GM21447 (cell line): ENCODE data around the gene DLGAP3.

ENCODE experiments used
- ATAC-seq: cut with Tn5 transposase; IDR thresholded peaks from one replicate; pipeline ENCODE4 v1.9.1; 2021; ENCODE audit not compliant: unreplicated experiment

DLGAP3 gene

DNA sequence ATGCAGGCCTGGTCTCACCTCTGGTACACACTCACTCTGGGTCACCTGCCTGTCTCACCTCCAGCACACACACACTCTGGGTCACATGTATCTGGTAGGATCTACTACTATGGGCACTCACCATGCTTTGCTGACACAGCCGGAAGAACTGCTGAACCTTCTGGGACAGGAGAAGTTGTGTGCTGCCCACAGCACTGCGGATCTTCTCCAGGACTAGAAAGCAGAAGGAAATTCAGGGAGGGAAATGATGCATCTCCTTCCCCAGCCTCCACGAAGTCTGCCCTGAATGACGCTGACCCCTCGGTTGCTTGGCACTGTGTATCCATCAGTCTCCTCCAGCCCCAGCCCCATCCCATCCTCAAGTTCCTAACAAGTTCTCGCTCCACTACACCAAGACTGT lies 62.0 kb downstream of the DLGAP3 start:
- ATAC-seq, result no peak

DNA sequence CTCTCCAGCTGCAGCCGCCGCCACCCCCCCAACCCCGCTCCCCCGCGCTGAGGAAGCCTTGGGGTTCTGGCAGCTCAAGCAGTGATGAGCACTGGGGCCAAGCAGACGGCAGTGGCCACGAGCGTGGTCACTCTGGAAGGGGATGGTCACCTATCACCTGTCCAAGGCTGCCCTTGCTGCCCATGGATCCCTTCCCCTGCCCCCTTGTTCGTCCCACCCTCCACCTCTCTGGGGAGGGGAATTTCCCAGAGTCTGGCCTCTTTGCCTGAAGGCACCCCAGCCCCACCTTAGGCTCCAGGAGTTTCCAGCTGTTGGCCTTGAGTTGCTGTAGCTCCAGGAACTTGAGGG lies 62.7 kb downstream of the DLGAP3 start:
- no peak for ATAC-seq

DNA sequence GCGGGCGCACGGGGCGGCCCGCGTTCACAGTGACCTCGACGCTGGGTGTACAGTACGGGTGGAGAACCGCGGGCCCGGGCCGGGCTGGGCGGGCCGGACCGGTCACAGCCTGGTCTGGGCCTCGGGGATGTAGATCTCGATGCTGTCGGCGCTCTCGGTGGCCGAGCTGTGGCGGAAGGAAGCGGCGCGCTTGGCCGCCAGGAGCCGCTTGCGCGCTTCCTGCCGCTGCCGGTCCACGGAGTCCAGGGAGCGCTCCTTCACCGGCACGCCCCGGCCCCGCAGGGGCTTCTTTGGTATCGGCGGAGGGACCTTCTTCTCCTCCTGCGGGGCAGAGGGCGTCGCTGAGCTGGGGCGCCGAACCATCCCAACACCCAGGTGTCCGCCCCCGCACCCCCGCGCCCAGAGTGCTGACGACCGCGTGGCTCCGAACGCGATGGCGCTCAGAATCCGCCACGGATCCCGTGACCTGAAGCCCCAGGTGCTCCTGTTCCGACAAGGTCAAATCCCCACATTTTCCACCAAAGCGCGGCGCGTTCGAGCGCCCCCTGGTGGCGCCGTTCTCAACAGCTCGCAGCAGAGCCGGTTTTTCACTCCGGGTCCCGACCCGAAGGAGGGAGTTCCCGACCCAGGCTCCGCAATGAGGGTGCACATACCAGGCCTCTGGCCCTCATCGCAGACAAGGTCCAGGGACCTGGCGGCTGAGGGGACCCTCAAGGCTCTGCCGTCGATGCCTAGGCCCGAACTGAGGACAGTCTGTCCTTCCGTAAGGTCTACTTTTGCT lies 63.3 kb downstream of the DLGAP3 start:
- no peak for ATAC-seq

DNA sequence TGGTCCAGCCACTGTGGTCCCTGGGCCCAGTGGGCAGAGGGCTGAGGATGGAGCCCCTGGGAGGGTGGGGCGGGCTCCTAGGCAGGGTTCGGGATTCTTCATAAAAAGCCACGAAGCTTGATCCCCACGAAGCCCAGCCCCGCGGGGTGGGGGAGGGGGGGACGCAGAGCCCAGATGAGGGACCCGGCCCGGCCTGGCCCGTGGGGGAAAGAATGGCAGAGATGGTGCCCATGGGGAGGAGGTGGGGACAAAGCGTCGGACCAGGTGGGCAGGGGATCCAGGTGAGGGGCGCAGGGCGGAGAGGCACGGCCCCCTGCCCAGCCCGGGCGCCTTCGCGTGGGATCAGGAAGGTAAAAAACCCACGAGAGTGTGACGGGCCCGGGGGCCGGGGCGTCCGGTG lies 63.9 kb downstream of the DLGAP3 start:
- ATAC-seq, result no peak

DNA sequence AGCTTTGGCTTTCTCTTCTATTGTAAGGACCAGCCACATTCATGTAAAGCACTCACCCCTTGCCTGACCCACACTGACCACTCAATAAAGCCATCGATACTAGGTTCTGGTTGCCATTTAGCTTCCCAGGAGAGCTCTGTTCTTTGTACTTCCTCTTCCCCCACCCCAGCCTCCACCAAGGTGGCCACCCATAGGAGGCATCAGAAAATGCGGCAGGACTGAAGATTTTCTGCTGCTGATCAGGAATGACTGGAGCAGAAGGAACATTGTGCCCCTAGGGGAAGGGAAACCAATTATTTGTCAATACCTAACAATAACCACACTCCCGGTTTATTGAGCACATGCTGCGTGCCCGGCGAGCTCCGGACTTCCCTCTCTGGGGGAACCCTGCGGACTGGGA lies 64.7 kb downstream of the DLGAP3 start:
- no peak for ATAC-seq

DNA sequence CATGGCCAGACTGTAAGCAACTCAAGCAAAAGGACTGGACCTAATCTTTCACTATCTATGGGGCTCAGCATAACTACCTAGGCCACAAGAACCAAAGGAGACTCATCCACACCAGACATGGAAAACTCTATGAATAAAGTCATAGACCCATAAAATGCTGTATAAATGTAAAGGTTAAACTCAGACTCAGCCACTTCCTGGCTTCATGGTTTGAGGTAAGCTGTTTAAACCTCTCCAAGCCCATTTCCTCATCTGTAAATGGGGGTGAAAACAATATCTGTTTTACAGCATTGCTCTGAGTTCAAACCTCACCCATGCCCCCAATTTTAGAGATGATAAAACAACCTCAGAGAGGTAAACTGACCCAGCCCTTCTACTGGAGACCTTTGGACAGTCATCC lies 65.9 kb downstream of the DLGAP3 start:
- no peak for ATAC-seq

DNA sequence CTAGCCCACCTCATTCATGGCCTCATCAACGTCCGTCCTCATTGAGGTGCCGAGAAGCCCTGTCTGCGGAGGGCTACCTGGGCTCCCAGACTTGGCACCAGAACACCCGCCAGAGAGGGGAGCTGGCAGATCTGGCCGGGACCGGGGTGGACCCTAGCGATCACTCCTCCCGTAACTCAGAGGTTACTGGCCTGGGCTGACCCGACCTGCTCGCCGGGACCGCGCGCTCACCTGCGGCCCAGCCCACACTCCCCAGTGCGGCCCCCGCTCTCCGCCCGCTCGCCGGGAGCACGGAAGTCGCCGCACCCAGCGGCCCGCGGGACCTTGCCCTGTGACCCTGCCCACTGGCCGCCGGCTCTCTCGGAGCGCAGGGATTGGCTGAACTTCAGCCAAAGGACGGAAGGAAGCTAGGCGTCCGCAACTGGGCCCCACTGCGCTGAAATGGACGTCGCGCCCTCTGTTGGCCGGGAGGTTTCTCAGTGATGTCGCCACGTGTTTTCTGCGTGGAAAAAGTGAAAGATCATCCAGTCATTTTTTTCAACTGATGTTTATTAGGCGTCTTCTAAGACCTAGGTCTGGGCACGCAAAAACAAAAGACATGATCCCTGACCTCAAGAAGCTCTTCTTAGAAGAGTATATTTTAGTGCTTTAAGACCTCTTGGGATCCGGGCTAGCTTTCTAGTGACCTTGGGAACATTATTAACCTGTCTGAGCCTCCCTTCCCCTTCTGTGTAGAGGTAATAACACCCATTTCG lies 69.8 kb downstream of the DLGAP3 start, which contains the start of gene SMIM12:
TSS of gene SMIM12 (minus strand) at position 304 of the 755 bp plus-strand sequence. CDS start 3,772 bp downstream, outside the sequence.
- ATAC-seq, result peak; percentile 95

DNA sequence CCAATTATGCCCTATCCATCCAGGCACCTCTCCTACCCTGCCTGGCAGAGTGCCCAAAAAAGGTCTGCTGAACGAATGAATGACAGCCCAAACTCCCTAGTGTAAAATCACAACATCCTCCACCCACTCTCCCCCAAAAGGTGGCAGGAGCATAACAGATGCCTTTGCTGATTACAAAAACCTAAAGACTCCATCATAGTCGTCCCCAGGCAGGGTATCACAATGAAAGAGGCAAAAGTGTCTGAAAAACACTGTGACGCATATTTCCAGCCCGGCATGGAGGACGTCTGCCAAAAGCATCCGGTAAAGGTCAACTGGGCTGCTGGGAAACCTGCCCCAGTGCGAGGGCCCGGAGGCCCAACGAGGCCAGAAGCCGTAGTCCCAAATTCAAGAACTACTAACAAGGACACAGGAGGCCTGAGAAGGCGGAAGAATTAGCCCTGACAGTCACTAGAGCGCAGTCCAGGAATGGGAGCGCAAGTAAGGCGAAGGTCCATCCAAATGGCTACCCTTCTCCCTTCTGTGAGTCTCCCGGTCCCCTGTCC lies 70.5 kb downstream of the DLGAP3 start:
- no peak for ATAC-seq

DNA sequence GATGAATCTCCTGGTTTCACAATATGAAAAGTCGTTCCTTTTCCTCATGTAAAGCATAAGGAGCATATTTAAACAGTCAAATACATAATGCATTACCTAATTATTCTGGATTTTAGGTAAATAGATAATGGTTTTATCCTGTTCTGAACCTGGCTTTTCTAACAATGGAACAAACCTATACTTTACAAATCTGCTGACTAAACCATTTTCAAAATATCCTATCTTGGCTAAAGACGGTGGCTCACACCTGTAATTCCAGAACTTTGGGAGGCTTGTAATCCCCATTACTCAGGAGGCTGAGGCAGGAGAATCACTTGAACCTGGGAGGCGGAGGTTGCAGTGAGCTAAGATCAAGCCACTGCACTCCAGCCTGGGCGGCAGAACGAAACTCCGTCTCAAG lies 72.8 kb downstream of the DLGAP3 start:
- no peak for ATAC-seq

DNA sequence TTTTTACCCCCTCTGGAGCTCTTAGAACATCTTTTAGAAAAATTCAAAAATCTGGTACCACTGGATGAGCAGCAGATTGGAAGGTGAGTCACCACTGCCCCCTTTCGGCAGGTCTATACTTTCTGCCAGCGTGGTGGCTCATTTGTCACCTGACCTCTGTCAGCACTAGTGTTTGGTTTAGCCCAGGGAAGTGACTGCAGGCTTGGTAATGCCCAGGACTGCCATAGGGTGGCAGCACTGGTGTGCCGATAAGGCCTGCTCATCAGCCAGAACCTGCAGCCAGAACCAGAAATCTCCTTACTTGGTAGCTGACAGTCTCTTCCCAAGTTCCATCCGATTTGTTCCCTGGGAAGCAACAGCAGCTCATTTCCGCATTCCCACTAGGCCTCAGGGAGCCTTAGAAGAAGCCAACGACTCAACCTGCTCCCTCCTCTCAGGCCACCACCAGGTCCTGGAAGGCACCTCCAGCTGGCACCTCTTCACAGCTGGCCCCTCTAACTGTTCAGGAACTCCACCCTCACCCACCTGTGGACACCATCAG lies 76.7 kb downstream of the DLGAP3 start:
- peak; percentile 92 for ATAC-seq

DNA sequence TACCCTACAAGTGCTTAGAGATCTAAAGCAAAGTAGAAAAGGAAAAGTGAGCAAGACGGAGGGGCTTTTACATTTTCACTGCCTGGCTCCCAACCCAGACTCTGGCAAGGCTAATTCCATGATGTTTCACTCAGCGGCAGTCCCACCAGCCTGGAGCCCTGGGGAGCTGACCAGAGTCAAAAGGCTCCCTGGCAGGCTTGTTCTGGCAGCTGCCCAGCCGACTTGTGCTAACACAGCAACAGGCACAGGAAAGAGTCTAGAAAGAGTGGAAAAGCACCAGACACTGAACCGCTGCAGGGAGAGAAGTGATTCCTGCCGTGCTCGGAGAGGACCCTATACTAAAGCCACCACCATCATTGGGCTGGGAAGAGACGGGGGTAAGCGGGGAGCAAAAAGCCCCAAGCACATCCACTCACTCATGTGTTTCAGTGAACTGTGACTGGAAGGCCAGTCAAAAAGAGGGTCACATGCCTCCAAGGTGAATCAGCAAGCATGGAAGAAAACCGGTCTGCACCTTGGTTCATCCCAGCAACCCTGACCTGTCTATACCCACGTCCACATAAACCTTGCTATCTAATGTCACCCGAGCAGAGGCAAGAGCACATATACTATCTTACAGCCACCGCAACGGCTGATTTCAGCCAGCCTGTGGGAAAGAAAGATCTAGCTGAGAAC lies 77.9 kb downstream of the DLGAP3 start:
- ATAC-seq, result no peak

DNA sequence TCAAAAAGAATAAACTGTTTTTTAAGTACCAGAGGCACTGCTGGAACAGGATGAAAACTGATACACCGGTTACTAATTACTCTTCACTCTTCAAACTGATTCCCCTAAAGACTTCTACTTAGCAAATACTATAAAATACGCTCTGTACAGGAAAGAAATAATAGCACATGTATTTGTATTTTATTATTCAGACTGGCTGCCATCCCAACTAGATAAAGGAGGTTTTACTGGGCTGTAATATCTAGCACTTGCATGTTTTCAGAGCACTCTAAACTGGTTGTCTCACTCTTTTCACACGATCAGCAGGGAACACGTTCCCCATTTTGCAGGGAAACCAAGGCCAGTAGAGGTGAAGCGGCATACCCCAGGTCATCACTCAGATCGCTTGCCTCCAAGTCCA lies 79.1 kb downstream of the DLGAP3 start:
- ATAC-seq, result no peak

DNA sequence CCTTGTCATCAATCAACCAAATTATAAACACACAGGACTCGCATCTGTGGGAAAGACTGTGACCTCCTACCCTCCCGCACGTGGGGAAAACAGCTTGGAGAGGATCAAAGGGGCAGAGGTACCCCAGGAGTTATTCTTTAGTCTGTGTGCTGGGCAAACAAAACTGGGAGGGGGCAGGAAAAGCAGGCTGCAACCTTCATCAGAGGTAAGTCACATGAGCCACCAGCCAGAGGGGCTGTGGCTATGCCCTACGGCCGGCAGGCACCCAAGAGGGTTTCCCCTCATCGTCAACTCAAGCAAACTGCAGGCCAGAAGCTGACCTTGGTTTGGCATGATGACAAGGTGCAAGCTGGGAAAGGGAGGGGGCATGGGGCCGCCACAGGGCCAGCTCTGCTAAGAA lies 82.4 kb downstream of the DLGAP3 start:
- no peak for ATAC-seq

DNA sequence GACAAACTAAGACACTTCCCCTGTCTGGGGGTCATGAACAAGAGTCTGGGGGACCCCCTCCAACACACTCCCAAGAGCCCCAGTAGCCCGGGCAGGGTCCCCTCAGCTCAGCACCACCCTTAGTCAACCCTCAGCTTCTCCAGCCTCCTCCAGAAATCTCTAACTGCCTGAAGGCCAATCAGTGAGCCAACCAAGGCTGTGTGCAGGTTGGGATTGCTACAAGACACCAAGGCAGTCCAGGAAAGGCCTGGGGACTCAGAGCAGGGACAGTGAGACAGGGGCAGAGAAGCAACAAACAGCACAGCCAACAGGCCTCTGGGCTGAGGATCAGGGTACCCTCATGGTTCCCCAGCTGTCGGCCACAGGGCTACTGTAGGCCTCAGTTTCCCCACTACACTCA lies 83.2 kb downstream of the DLGAP3 start:
- no peak for ATAC-seq

DNA sequence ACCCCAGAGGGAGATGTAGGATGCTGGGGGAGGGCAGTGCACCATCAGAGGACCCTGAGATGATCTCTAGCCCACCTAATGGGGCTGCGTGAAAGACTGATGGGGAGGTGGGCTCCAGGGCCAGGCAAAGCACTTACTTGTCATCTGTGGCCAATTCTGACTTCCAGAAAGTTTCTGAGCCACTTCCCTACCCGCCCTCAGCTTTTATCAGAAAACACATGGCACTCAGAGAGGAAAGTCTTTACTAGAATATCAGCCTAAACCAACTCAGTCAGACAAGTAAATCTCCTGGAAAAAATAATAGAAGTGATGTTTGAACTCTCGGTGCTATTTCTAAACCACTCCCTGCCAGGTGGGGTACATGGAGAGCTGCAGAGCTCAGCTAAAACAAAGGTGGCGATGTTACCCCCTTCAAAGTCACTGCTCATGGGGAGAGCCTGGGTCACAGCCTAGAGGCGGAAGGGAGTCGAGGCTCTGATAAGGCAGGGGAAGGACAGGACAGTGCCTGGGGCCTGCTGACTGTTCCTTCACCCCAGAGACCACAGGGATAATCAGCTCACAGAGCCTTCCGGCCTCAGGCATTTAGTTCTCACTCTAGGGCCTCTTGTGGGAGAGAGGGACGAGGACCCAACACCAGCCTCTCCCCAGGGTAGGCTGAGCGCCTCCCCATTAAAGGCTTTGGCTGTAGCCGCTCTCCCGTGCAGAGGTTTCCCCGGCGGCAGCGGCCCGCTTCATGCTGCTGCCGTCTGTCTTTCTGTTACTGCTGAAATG lies 84.1 kb downstream of the DLGAP3 start:
- ATAC-seq, result no peak

DNA sequence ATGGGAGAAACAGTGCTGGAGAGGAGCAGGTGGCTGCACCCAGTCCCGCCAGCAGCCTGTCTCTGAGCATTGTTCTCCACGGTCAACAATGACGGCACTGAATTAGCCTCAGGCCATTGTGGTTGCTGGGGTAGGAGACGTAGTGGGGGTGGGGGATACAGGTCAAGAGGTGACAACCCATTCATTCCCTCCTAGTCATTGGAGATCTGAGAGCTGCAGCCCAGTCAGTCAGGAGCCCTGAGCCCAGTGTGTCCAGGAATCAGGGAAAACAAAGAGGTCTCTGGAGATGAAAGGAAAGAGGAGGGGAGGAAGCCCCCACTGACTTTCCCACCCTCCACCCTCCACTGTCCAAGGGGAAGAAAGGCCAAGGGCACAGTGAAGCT lies 85.2 kb downstream of the DLGAP3 start:
- no peak for ATAC-seq

DNA sequence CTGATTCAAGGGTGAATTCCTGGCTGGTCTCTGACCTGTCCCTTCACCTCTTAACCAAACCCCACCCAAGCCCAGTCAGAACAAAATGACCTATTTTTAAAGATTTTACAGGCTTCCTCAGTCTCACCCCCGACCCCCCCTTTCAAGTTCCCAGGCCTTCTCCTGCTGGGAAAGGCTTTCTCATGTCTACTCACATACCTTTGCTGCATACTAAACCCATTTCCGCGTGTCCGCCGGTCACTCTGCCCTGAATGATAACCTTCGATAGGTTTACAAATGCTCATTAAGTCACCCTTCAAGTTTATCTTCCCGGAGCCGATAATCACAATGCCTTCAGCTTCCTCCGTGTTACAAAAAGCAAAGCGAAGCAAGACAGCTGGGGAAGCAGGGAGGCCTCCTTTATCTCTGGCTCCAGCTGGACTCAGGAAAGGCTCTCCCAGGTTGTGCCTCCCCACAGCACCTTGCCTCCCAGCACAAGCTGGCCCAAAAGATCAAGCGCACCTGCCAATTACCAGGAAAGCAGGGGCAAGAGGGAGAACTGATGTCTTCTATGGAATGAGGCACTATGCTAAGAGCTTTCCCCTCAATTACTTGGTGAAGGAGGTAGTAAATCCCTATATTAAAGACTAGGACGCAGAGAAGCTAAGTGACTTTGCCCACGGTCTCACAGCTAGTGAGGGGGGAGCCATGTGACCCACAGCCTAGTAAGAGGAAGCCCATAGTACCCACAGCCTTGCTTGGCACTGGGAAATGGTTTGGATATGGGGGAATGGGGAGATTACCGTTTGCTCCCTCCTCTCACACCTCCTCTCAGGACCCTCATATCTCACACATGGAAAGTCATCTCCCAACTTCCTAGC lies 85.8 kb downstream of the DLGAP3 start:
- no peak for ATAC-seq

DNA sequence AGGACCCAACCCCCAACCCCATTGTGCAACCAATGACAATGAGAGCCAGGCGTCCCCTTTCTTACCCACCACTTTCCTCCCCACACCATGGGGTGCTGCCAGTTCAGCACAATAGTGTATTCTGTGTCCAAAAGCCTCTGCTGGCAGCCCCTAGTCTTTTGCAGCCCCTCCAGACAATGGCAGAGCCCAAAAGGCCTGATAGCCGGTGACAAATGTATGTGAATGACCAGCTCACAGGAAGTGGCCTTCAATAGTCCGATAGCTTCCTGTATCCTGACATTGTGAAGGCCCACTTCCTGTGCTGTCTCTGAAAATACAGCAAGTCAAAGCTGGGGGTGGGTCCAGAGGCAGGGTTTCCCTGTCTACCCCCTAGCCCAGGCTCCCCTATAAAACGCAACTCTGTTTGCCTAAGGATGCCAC lies 86.5 kb downstream of the DLGAP3 start:
- ATAC-seq, result no peak

DNA sequence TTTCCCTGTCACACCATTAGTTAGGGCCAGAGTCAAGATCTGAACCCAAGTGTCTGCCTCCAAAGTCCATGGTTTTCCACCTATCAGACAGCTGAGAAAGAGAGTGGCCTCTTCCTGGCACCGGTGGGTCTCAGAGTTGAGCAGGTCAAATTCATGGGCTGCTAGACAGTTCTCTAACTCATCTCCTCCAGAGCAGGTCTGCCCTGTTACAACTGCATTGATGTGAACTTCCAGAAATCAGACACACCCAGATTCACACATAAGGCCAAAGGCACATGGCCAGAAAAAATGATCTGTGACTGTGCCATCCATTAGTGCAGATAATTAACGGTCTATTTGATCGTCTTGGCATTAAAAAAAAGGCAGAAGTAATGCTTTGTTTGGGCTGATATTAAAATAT lies 87.4 kb downstream of the DLGAP3 start:
- no peak for ATAC-seq

DNA sequence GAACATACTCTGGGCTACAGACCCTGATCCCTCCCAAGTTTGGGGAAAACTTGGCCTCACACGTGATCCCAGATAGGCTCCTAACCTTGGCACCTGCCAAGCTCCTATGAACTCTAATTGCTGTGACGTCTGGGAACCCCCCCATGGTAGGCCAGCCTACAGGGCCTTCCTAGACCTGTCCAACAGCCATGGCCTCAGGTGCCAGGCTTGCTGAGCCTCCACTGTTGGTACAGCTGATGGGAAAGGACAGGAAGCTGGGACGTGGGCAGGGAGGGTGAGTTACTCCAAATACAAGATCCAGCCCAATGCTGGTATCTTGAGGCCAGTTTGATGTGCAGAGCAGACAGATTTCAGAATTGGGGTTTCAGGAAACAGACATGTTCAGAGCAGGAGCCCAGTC lies 89.0 kb downstream of the DLGAP3 start:
- no peak for ATAC-seq
